Small intestine (tissue), 7 donors: ENCODE measurements around the gene TPCN2. TPM values are rescaled to one million over a fixed set of nuclear protein-coding genes. Genes with fewer than 3 reads are reported as not detected.

Experiments
- DNase-seq, 2 donors: peaks; one replicate each; pipeline versions ENCODE4 v3.0.0 to v3.0.0-alpha.2; 2013
- FAIRE-seq: peaks from 2 replicates; lab custom pipeline; 2012; peaks lifted over from hg19 to GRCh38; lab: Jason Lieb, UNC
- H3K27ac ChIP-seq, 3 donors: one replicate each; pipeline ENCODE4 v1.5.1; 2013; ENCODE audit warnings: low read length in 2 of 3, mild to moderate bottlenecking in 2 of 3, control low read depth in 1 of 3, inconsistent platforms in 1 of 3, low read depth in 1 of 3, moderate library complexity in 1 of 3
- H3K27me3 ChIP-seq, 3 donors: one replicate each; pipeline ENCODE4 v1.6.1; 2013; ENCODE audit warnings: low read length in 3 of 3, inconsistent platforms in 1 of 3; ENCODE audit not compliant: control insufficient read depth in 3 of 3, insufficient read depth in 3 of 3
- H3K36me3 ChIP-seq, 3 donors: one replicate each; pipeline ENCODE4 v1.6.1; 2013; ENCODE audit warnings: low read length in 3 of 3, inconsistent platforms in 1 of 3, low read depth in 1 of 3, mild to moderate bottlenecking in 1 of 3, moderate library complexity in 1 of 3; ENCODE audit not compliant: control insufficient read depth in 3 of 3, insufficient read depth in 2 of 3
- H3K4me1 ChIP-seq, 3 donors: one replicate each; pipeline ENCODE4 v1.6.1; 2013; ENCODE audit warnings: low read length in 2 of 3, inconsistent platforms in 1 of 3, low read depth in 1 of 3, mild to moderate bottlenecking in 1 of 3, moderate library complexity in 1 of 3; ENCODE audit not compliant: control insufficient read depth in 3 of 3, insufficient read depth in 2 of 3
- H3K4me3 ChIP-seq, 3 donors: one replicate each; pipeline ENCODE4 v1.5.1; 2013; ENCODE audit warnings: low read length in 3 of 3, control low read depth in 1 of 3, inconsistent platforms in 1 of 3, low read depth in 1 of 3, mild to moderate bottlenecking in 1 of 3, moderate library complexity in 1 of 3
- H3K9me3 ChIP-seq, 2 donors: one replicate each; pipeline ENCODE4 v1.6.1; 2013; ENCODE audit warnings: low read depth in 1 of 2, low read length in 1 of 2; ENCODE audit not compliant: control insufficient read depth in 2 of 2, insufficient read depth in 1 of 2
- WGBS, 3 donors: extraction: QIAGEN DNeasy Blood & Tissue Kit; methylation state at CpG; one replicate each; pipeline ENCODE4 v1.1.7; 2013; 5-methylcytosine and 5-hydroxymethylcytosine counted together
- polyA plus RNA-seq, 4 donors: library from polyadenylated mRNA; stranded (reverse) in 3 of 4; unstranded in 1 of 4; fragments of 200-250 nt in 3 of 4; fragments of 120-200 nt in 1 of 4; gene quantifications; one replicate each; pipeline versions ENCODE4 v1.2.1 to v1.2.3, GENCODE V29; 2013
- donor health status: healthy with polysubstance abuse.
- donor health status: control.
- donor health status: control.
- donor health status: Bipolar disorder and iron deficiency.
- donor health status: healthy.

The TPCN2 gene
- polyA plus RNA-seq, 4 donors, result 11.1 to 32.8 (median 12.8) TPM

GRCh38 chr11:69067200-69067599 lies 18.5 kb downstream of the TPCN2 start:
- DNase-seq (no peak), FAIRE-seq (no peak)
- H3K4me1 ChIP-seq, result no peaks in the 10 kb centered on the region
- H3K27me3 ChIP-seq, result no peaks in the 10 kb centered on the region
- WGBS, 3 donors, result 95 to 96% (median 95%) methylated on average over 12 to 13 of the region's 13 CpGs
- no peaks in the 10 kb centered on the region for H3K9me3 ChIP-seq
- peaks cover 10 to 82% (median 15%) of the 10 kb centered on the region in 3 donors for H3K36me3 ChIP-seq
- no peak overlapping the region for H3K4me3 ChIP-seq
- no peak overlapping the region for H3K27ac ChIP-seq

- Histone ChIP-seq H3K36me3 (peaks cover 7 to 82% (median 10%) of the 10 kb centered on the region in 3 donors), H3K4me3 (no peak overlapping the region), H3K27me3 (no peaks in the 10 kb centered on the region), H3K9me3 (no peaks in the 10 kb centered on the region), H3K4me1 (peaks cover 0 to 19% (median 0%) of the 10 kb centered on the region in 3 donors), H3K27ac (no peak overlapping the region)
- DNase-seq (no peak), FAIRE-seq (no peak)
- WGBS, 3 donors, result 91 to 94% (median 93%) methylated on average over 20 to 23 of the region's 23 CpGs
These were observed 22.5 kb downstream of the TPCN2 start for GRCh38 chr11:69071086-69071800.

GRCh38 chr11:69071956-69072355 lies 23.2 kb downstream of the TPCN2 start:
- Histone ChIP-seq H3K4me1 (peaks cover 0 to 19% (median 0%) of the 10 kb centered on the region in 3 donors), H3K27ac (no peak overlapping the region), H3K27me3 (no peaks in the 10 kb centered on the region), H3K36me3 (peaks cover 7 to 79% (median 10%) of the 10 kb centered on the region in 3 donors), H3K4me3 (no peak overlapping the region), H3K9me3 (no peaks in the 10 kb centered on the region)
- FAIRE-seq (no peak), DNase-seq (no peak)
- WGBS, 3 donors, result 93 to 94% (median 93%) methylated on average over 12 to 13 of the region's 13 CpGs

- Histone ChIP-seq H3K4me1 (peaks cover 0 to 19% (median 0%) of the 10 kb centered on the region in 3 donors), H3K27me3 (no peaks in the 10 kb centered on the region), H3K4me3 (no peak overlapping the region), H3K9me3 (no peaks in the 10 kb centered on the region), H3K36me3 (peaks cover 4 to 82% (median 9%) of the 10 kb centered on the region in 3 donors), H3K27ac (peak overlapping the region in 1 of 3 donors; percentile 79)
- DNase-seq (peak in 1 of 2 donors; percentile 82), FAIRE-seq (no peak)
- 64 to 78% (median 67%) methylated on average over 8 of the region's 8 CpGs for WGBS, 3 donors
These were observed 24.7 kb downstream of the TPCN2 start for GRCh38 chr11:69073469-69073868.

- H3K36me3 ChIP-seq, result peaks cover 9 to 89% (median 13%) of the 10 kb centered on the region in 3 donors
These were observed 25.8 kb downstream of the TPCN2 start for GRCh38 chr11:69074375-69075140.

GRCh38 chr11:69075421-69076128 lies 26.8 kb downstream of the TPCN2 start:
- DNase-seq (no peak), FAIRE-seq (no peak)
- Histone ChIP-seq H3K4me3 (no peak overlapping the region), H3K36me3 (peaks cover 10 to 93% (median 13%) of the 10 kb centered on the region in 3 donors), H3K4me1 (peaks cover 0 to 19% (median 0%) of the 10 kb centered on the region in 3 donors), H3K27me3 (no peaks in the 10 kb centered on the region), H3K27ac (peak overlapping the region in 1 of 3 donors; percentile 41), H3K9me3 (no peaks in the 10 kb centered on the region)
- 77 to 90% (median 85%) methylated on average over 18 of the region's 18 CpGs for WGBS, 3 donors

More at GRCh38 chr11:69074375-69075140, 25.8 kb downstream of the TPCN2 start:
- Histone ChIP-seq H3K27ac (peak overlapping the region in 2 of 3 donors; percentile 41 to 79), H3K4me1 (peaks cover 0 to 19% (median 0%) of the 10 kb centered on the region in 3 donors), H3K27me3 (no peaks in the 10 kb centered on the region), H3K9me3 (no peaks in the 10 kb centered on the region), H3K4me3 (no peak overlapping the region)
- 86 to 93% (median 87%) methylated on average over 20 of the region's 20 CpGs for WGBS, 3 donors
- FAIRE-seq (no peak), DNase-seq (no peak)

- Histone ChIP-seq H3K27me3 (no peaks in the 10 kb centered on the region), H3K4me3 (no peak overlapping the region), H3K27ac (no peak overlapping the region), H3K36me3 (peaks cover 7 to 93% (median 13%) of the 10 kb centered on the region in 3 donors), H3K4me1 (peaks cover 0 to 19% (median 0%) of the 10 kb centered on the region in 3 donors), H3K9me3 (no peaks in the 10 kb centered on the region)
- FAIRE-seq, result no peak
- 74 to 78% (median 76%) methylated on average over 14 to 20 of the region's 20 CpGs for WGBS, 3 donors
- DNase-seq, result no peak
These were observed 27.5 kb downstream of the TPCN2 start for GRCh38 chr11:69076129-69076791.
